ENCODE results near the gene ABCF2. TPM values are rescaled to one million over a fixed set of nuclear protein-coding genes. Genes with fewer than 3 reads are reported as not detected.

ABCF2 gene
- total RNA-seq, 2 donors from 2014 or later: 43.3 to 48.9 TPM

GRCh38 chr7:151189038-151189437, 38.0 kb downstream of the ABCF2 start:
- Mint-ChIP-seq H3K27me3 (ENCODE audit: insufficient read depth) (peaks cover 18% of the 10 kb centered on the region), H3K27ac (no peak overlapping the region), H3K4me3 (no peak overlapping the region)

GRCh38 chr7:151188252-151188542, 38.8 kb downstream of the ABCF2 start:
- no peaks in the 10 kb centered on the region for H3K36me3 Mint-ChIP-seq (ENCODE audit: low read depth)
- DNase-seq: no peak
- no peak overlapping the region for H3K9ac ChIP-seq (ENCODE audit: extremely low read depth, low read length, poor library complexity, severe bottlenecking)
- H3K4me1 Mint-ChIP-seq: no peaks in the 10 kb centered on the region
- no peaks in the 10 kb centered on the region for H3K4me1 ChIP-seq (ENCODE audit: control insufficient read depth, insufficient read depth, low read length)
- peaks cover 9% of the 10 kb centered on the region for H3K27me3 ChIP-seq (ENCODE audit: control insufficient read depth, insufficient read depth, low read length, poor library complexity, severe bottlenecking)
- no peaks in the 10 kb centered on the region for H3K9me3 ChIP-seq (ENCODE audit: control insufficient read depth, low read length)
- H3K27ac ChIP-seq (ENCODE audit: low read depth, low read length): no peak overlapping the region
- H3K4me3 Mint-ChIP-seq: no peak overlapping the region
- peaks cover 17% of the 10 kb centered on the region for H3K27me3 Mint-ChIP-seq (ENCODE audit: insufficient read depth)
- H3K27ac Mint-ChIP-seq: no peak overlapping the region
- H3K9me3 Mint-ChIP-seq: no peaks in the 10 kb centered on the region
- no peaks in the 10 kb centered on the region for H3K36me3 ChIP-seq (ENCODE audit: control insufficient read depth, insufficient read depth, low read length)
- 72 to 100% methylated on average over 2 to 5 of the region's 5 CpGs for WGBS, 2 experiments (ENCODE audit: insufficient coverage in 1 of 2, insufficient read length in 1 of 2)
- TF ChIP-seq CTCF (conservative IDR thresholded peaks at IDR 0.05): no peak
- H3K4me3 ChIP-seq (ENCODE audit: low read length): no peak overlapping the region

More at GRCh38 chr7:151189038-151189437, 38.0 kb downstream of the ABCF2 start:
- H3K4me1 ChIP-seq (ENCODE audit: control insufficient read depth, insufficient read depth, low read length): no peaks in the 10 kb centered on the region
- Mint-ChIP-seq H3K9me3 (no peaks in the 10 kb centered on the region), H3K36me3 (ENCODE audit: low read depth) (no peaks in the 10 kb centered on the region), H3K4me1 (no peaks in the 10 kb centered on the region)
- TF ChIP-seq CTCF (conservative IDR thresholded peaks at IDR 0.05): no peak
- H3K9ac ChIP-seq (ENCODE audit: extremely low read depth, low read length, poor library complexity, severe bottlenecking): no peak overlapping the region
- no peaks in the 10 kb centered on the region for H3K36me3 ChIP-seq (ENCODE audit: control insufficient read depth, insufficient read depth, low read length)
- H3K4me3 ChIP-seq (ENCODE audit: low read length): no peak overlapping the region
- H3K27me3 ChIP-seq (ENCODE audit: control insufficient read depth, insufficient read depth, low read length, poor library complexity, severe bottlenecking): peaks cover 9% of the 10 kb centered on the region
- no peaks in the 10 kb centered on the region for H3K9me3 ChIP-seq (ENCODE audit: control insufficient read depth, low read length)
- 94 to 100% methylated on average over 1 to 4 of the region's 4 CpGs for WGBS, 2 experiments (ENCODE audit: insufficient coverage in 1 of 2, insufficient read length in 1 of 2)
- no peak overlapping the region for H3K27ac ChIP-seq (ENCODE audit: low read depth, low read length)
- no peak for DNase-seq

GRCh38 chr7:151187409-151188251, 39.4 kb downstream of the ABCF2 start:
- DNase-seq: no peak
- Histone ChIP-seq H3K9ac (ENCODE audit: extremely low read depth, low read length, poor library complexity, severe bottlenecking) (no peak overlapping the region), H3K4me3 (ENCODE audit: low read length) (no peak overlapping the region), H3K27ac (ENCODE audit: low read depth, low read length) (no peak overlapping the region), H3K27me3 (ENCODE audit: control insufficient read depth, insufficient read depth, low read length, poor library complexity, severe bottlenecking) (peaks cover 9% of the 10 kb centered on the region), H3K36me3 (ENCODE audit: control insufficient read depth, insufficient read depth, low read length) (no peaks in the 10 kb centered on the region), H3K4me1 (ENCODE audit: control insufficient read depth, insufficient read depth, low read length) (no peaks in the 10 kb centered on the region), H3K9me3 (ENCODE audit: control insufficient read depth, low read length) (no peaks in the 10 kb centered on the region)
- Mint-ChIP-seq H3K27me3 (ENCODE audit: insufficient read depth) (peaks cover 20% of the 10 kb centered on the region), H3K9me3 (no peaks in the 10 kb centered on the region), H3K27ac (no peak overlapping the region), H3K4me3 (no peak overlapping the region), H3K4me1 (no peaks in the 10 kb centered on the region), H3K36me3 (ENCODE audit: low read depth) (no peaks in the 10 kb centered on the region)
- WGBS, 2 experiments (ENCODE audit: insufficient coverage in 1 of 2, insufficient read length in 1 of 2): 91 to 95% methylated on average over 14 to 22 of the region's 22 CpGs
- no peak for TF ChIP-seq CTCF (conservative IDR thresholded peaks at IDR 0.05)

Data from endodermal cell (in vitro differentiated cells).